ENCODE data around the gene LINS1. TPM values are rescaled to one million over a fixed set of nuclear protein-coding genes. Genes with fewer than 3 reads are reported as not detected.

Gene LINS1
- total RNA-seq, 1 donor from 2014 or later, result 15.1 TPM

- Histone ChIP-seq H3K36me3 (ENCODE audit: control insufficient read depth in 3 of 3, insufficient read depth in 3 of 3, low read length in 3 of 3) (peaks cover 5 to 19% (median 14%) of the 10 kb centered on the region in 3 donors), H3K4me3 (ENCODE audit: low read length in 3 of 3) (no peak overlapping the region), H3K27ac (ENCODE audit: low read depth, low read length) (no peak overlapping the region), H3K4me1 (ENCODE audit: control insufficient read depth in 3 of 3, insufficient read depth in 3 of 3, low read length in 3 of 3) (peaks cover 0 to 6% (median 3%) of the 10 kb centered on the region in 3 donors), H3K27me3 (ENCODE audit: control insufficient read depth in 3 of 3, insufficient read depth in 3 of 3, low read length in 3 of 3) (no peaks in the 10 kb centered on the region), H3K9ac (ENCODE audit: low read depth in 1 of 3, low read length in 3 of 3) (no peak overlapping the region), H3K9me3 (ENCODE audit: control insufficient read depth in 3 of 3, low read length in 3 of 3) (no peaks in the 10 kb centered on the region)
Measured at GRCh38 chr15:100633763-100634075, 31.7 kb upstream of the LINS1 start.

- H3K27ac ChIP-seq (ENCODE audit: low read depth, low read length), result no peak overlapping the region
- H3K9ac ChIP-seq (ENCODE audit: low read depth in 1 of 3, low read length in 3 of 3), result no peak overlapping the region
- no peaks in the 10 kb centered on the region for H3K9me3 ChIP-seq (ENCODE audit: control insufficient read depth in 3 of 3, low read length in 3 of 3)
- H3K36me3 ChIP-seq (ENCODE audit: control insufficient read depth in 3 of 3, insufficient read depth in 3 of 3, low read length in 3 of 3), result peaks cover 5 to 19% (median 14%) of the 10 kb centered on the region in 3 donors
- H3K4me1 ChIP-seq (ENCODE audit: control insufficient read depth in 3 of 3, insufficient read depth in 3 of 3, low read length in 3 of 3), result peaks cover 0 to 6% (median 3%) of the 10 kb centered on the region in 3 donors
- H3K4me3 ChIP-seq (ENCODE audit: low read length in 3 of 3), result no peak overlapping the region
- no peaks in the 10 kb centered on the region for H3K27me3 ChIP-seq (ENCODE audit: control insufficient read depth in 3 of 3, insufficient read depth in 3 of 3, low read length in 3 of 3)
Measured at GRCh38 chr15:100631831-100632230, 29.8 kb upstream of the LINS1 start.

- Histone ChIP-seq H3K9ac (ENCODE audit: low read depth in 1 of 3, low read length in 3 of 3) (no peak overlapping the region), H3K36me3 (ENCODE audit: control insufficient read depth in 3 of 3, insufficient read depth in 3 of 3, low read length in 3 of 3) (peaks cover 5 to 19% (median 14%) of the 10 kb centered on the region in 3 donors), H3K4me3 (ENCODE audit: low read length in 3 of 3) (no peak overlapping the region), H3K27me3 (ENCODE audit: control insufficient read depth in 3 of 3, insufficient read depth in 3 of 3, low read length in 3 of 3) (no peaks in the 10 kb centered on the region), H3K4me1 (ENCODE audit: control insufficient read depth in 3 of 3, insufficient read depth in 3 of 3, low read length in 3 of 3) (peaks cover 0 to 6% (median 3%) of the 10 kb centered on the region in 3 donors), H3K9me3 (ENCODE audit: control insufficient read depth in 3 of 3, low read length in 3 of 3) (no peaks in the 10 kb centered on the region), H3K27ac (ENCODE audit: low read depth, low read length) (no peak overlapping the region)
Measured at GRCh38 chr15:100628746-100629145, 26.8 kb upstream of the LINS1 start.

- Histone ChIP-seq H3K27me3 (ENCODE audit: control insufficient read depth in 3 of 3, insufficient read depth in 3 of 3, low read length in 3 of 3) (no peaks in the 10 kb centered on the region), H3K9ac (ENCODE audit: low read depth in 1 of 3, low read length in 3 of 3) (no peak overlapping the region), H3K9me3 (ENCODE audit: control insufficient read depth in 3 of 3, low read length in 3 of 3) (no peaks in the 10 kb centered on the region), H3K27ac (ENCODE audit: low read depth, low read length) (no peak overlapping the region), H3K4me3 (ENCODE audit: low read length in 3 of 3) (no peak overlapping the region), H3K4me1 (ENCODE audit: control insufficient read depth in 3 of 3, insufficient read depth in 3 of 3, low read length in 3 of 3) (peaks cover 0 to 5% (median 2%) of the 10 kb centered on the region in 3 donors), H3K36me3 (ENCODE audit: control insufficient read depth in 3 of 3, insufficient read depth in 3 of 3, low read length in 3 of 3) (peaks cover 5 to 19% (median 14%) of the 10 kb centered on the region in 3 donors)
Measured at GRCh38 chr15:100627789-100628395, 25.9 kb upstream of the LINS1 start.

GRCh38 chr15:100623301-100623700, 21.3 kb upstream of the LINS1 start:
- Histone ChIP-seq H3K27me3 (ENCODE audit: control insufficient read depth in 3 of 3, insufficient read depth in 3 of 3, low read length in 3 of 3) (no peaks in the 10 kb centered on the region), H3K9ac (ENCODE audit: low read depth in 1 of 3, low read length in 3 of 3) (no peak overlapping the region), H3K36me3 (ENCODE audit: control insufficient read depth in 3 of 3, insufficient read depth in 3 of 3, low read length in 3 of 3) (peaks cover 0 to 3% (median 0%) of the 10 kb centered on the region in 3 donors), H3K9me3 (ENCODE audit: control insufficient read depth in 3 of 3, low read length in 3 of 3) (no peaks in the 10 kb centered on the region), H3K4me1 (ENCODE audit: control insufficient read depth in 3 of 3, insufficient read depth in 3 of 3, low read length in 3 of 3) (peaks cover 0 to 3% (median 0%) of the 10 kb centered on the region in 3 donors), H3K27ac (ENCODE audit: low read depth, low read length) (no peak overlapping the region), H3K4me3 (ENCODE audit: low read length in 3 of 3) (no peak overlapping the region)

GRCh38 chr15:100616700-100617099, 14.7 kb upstream of the LINS1 start:
- no peak overlapping the region for H3K4me3 ChIP-seq (ENCODE audit: low read length in 3 of 3)
- no peaks in the 10 kb centered on the region for H3K27me3 ChIP-seq (ENCODE audit: control insufficient read depth in 3 of 3, insufficient read depth in 3 of 3, low read length in 3 of 3)
- no peak overlapping the region for H3K27ac ChIP-seq (ENCODE audit: low read depth, low read length)
- H3K9me3 ChIP-seq (ENCODE audit: control insufficient read depth in 3 of 3, low read length in 3 of 3), result no peaks in the 10 kb centered on the region
- H3K36me3 ChIP-seq (ENCODE audit: control insufficient read depth in 3 of 3, insufficient read depth in 3 of 3, low read length in 3 of 3), result peaks cover 4 to 27% (median 9%) of the 10 kb centered on the region in 3 donors
- peaks cover 0 to 9% (median 3%) of the 10 kb centered on the region in 3 donors for H3K4me1 ChIP-seq (ENCODE audit: control insufficient read depth in 3 of 3, insufficient read depth in 3 of 3, low read length in 3 of 3)
- H3K9ac ChIP-seq (ENCODE audit: low read depth in 1 of 3, low read length in 3 of 3), result no peak overlapping the region

GRCh38 chr15:100615801-100616200, 13.8 kb upstream of the LINS1 start:
- H3K27me3 ChIP-seq (ENCODE audit: control insufficient read depth in 3 of 3, insufficient read depth in 3 of 3, low read length in 3 of 3), result no peaks in the 10 kb centered on the region
- H3K9ac ChIP-seq (ENCODE audit: low read depth in 1 of 3, low read length in 3 of 3), result no peak overlapping the region
- peaks cover 4 to 32% (median 9%) of the 10 kb centered on the region in 3 donors for H3K36me3 ChIP-seq (ENCODE audit: control insufficient read depth in 3 of 3, insufficient read depth in 3 of 3, low read length in 3 of 3)
- H3K4me3 ChIP-seq (ENCODE audit: low read length in 3 of 3), result no peak overlapping the region
- H3K4me1 ChIP-seq (ENCODE audit: control insufficient read depth in 3 of 3, insufficient read depth in 3 of 3, low read length in 3 of 3), result peaks cover 0 to 9% (median 3%) of the 10 kb centered on the region in 3 donors
- H3K9me3 ChIP-seq (ENCODE audit: control insufficient read depth in 3 of 3, low read length in 3 of 3), result no peaks in the 10 kb centered on the region
- no peak overlapping the region for H3K27ac ChIP-seq (ENCODE audit: low read depth, low read length)

- H3K9ac ChIP-seq (ENCODE audit: low read depth in 1 of 3, low read length in 3 of 3), result no peak overlapping the region
- no peak overlapping the region for H3K27ac ChIP-seq (ENCODE audit: low read depth, low read length)
- H3K9me3 ChIP-seq (ENCODE audit: control insufficient read depth in 3 of 3, low read length in 3 of 3), result no peaks in the 10 kb centered on the region
- peaks cover 4 to 33% (median 15%) of the 10 kb centered on the region in 3 donors for H3K36me3 ChIP-seq (ENCODE audit: control insufficient read depth in 3 of 3, insufficient read depth in 3 of 3, low read length in 3 of 3)
- H3K27me3 ChIP-seq (ENCODE audit: control insufficient read depth in 3 of 3, insufficient read depth in 3 of 3, low read length in 3 of 3), result no peaks in the 10 kb centered on the region
- H3K4me3 ChIP-seq (ENCODE audit: low read length in 3 of 3), result no peak overlapping the region
- H3K4me1 ChIP-seq (ENCODE audit: control insufficient read depth in 3 of 3, insufficient read depth in 3 of 3, low read length in 3 of 3), result peaks cover 0 to 9% (median 3%) of the 10 kb centered on the region in 3 donors
Measured at GRCh38 chr15:100614918-100615317, 12.9 kb upstream of the LINS1 start.

GRCh38 chr15:100614336-100614735, 12.4 kb upstream of the LINS1 start:
- Histone ChIP-seq H3K27me3 (ENCODE audit: control insufficient read depth in 3 of 3, insufficient read depth in 3 of 3, low read length in 3 of 3) (no peaks in the 10 kb centered on the region), H3K4me1 (ENCODE audit: control insufficient read depth in 3 of 3, insufficient read depth in 3 of 3, low read length in 3 of 3) (peaks cover 0 to 9% (median 3%) of the 10 kb centered on the region in 3 donors), H3K4me3 (ENCODE audit: low read length in 3 of 3) (no peak overlapping the region), H3K27ac (ENCODE audit: low read depth, low read length) (no peak overlapping the region), H3K9ac (ENCODE audit: low read depth in 1 of 3, low read length in 3 of 3) (no peak overlapping the region), H3K36me3 (ENCODE audit: control insufficient read depth in 3 of 3, insufficient read depth in 3 of 3, low read length in 3 of 3) (peaks cover 4 to 33% (median 20%) of the 10 kb centered on the region in 3 donors), H3K9me3 (ENCODE audit: control insufficient read depth in 3 of 3, low read length in 3 of 3) (no peaks in the 10 kb centered on the region)

- Histone ChIP-seq H3K9me3 (ENCODE audit: control insufficient read depth in 3 of 3, low read length in 3 of 3) (no peaks in the 10 kb centered on the region), H3K36me3 (ENCODE audit: control insufficient read depth in 3 of 3, insufficient read depth in 3 of 3, low read length in 3 of 3) (peaks cover 4 to 33% (median 20%) of the 10 kb centered on the region in 3 donors)
Measured at GRCh38 chr15:100613208-100613607, 11.2 kb upstream of the LINS1 start.

More at GRCh38 chr15:100613208-100613607, 11.2 kb upstream of the LINS1 start:
- Histone ChIP-seq H3K4me1 (ENCODE audit: control insufficient read depth in 3 of 3, insufficient read depth in 3 of 3, low read length in 3 of 3) (peaks cover 0 to 9% (median 3%) of the 10 kb centered on the region in 3 donors), H3K9ac (ENCODE audit: low read depth in 1 of 3, low read length in 3 of 3) (no peak overlapping the region), H3K27ac (ENCODE audit: low read depth, low read length) (no peak overlapping the region), H3K27me3 (ENCODE audit: control insufficient read depth in 3 of 3, insufficient read depth in 3 of 3, low read length in 3 of 3) (no peaks in the 10 kb centered on the region), H3K4me3 (ENCODE audit: low read length in 3 of 3) (no peak overlapping the region)

Data from skeletal muscle tissue (tissue), 4 donors.